H9 (cell line): ENCODE results near the gene ERP27. TPM values are rescaled to one million over a fixed set of nuclear protein-coding genes. Genes with fewer than 3 reads are reported as not detected.

ENCODE experiments used
- DNase-seq: peaks from one replicate; pipeline ENCODE4 v3.0.0-alpha.2; 2017
- H2AFZ ChIP-seq: one replicate; pipeline ENCODE4 v1.6.1; 2013; ENCODE audit warnings: mild to moderate bottlenecking, low read length, control low read depth, moderate library complexity
- H2AK5ac ChIP-seq: 2 replicates; pipeline ENCODE4 v1.6.1; 2013; ENCODE audit warnings: low read length, control low read depth, mixed read lengths; ENCODE audit not compliant: insufficient read length
- H2BK120ac ChIP-seq: one replicate; pipeline ENCODE4 v1.6.1; 2013; ENCODE audit warnings: low read depth, mild to moderate bottlenecking, low read length, control low read depth, inconsistent platforms; ENCODE audit not compliant: poor library complexity, severe bottlenecking
- H2BK12ac ChIP-seq: 2 replicates; pipeline ENCODE4 v1.6.1; 2013; ENCODE audit warnings: low read length, control low read depth, mixed read lengths, low read depth; ENCODE audit not compliant: insufficient read length
- H2BK15ac ChIP-seq: 2 replicates; pipeline ENCODE4 v1.6.1; 2013; ENCODE audit warnings: low read depth, low read length, control low read depth
- H2BK20ac ChIP-seq: one replicate; pipeline ENCODE4 v1.6.1; 2013; ENCODE audit warnings: low read depth, mild to moderate bottlenecking, low read length, control low read depth, inconsistent platforms; ENCODE audit not compliant: poor library complexity, severe bottlenecking
- H2BK5ac ChIP-seq: 2 replicates; pipeline ENCODE4 v1.6.1; 2013; ENCODE audit warnings: low read length, control low read depth, mixed read lengths; ENCODE audit not compliant: insufficient read length
- H3K14ac ChIP-seq: 2 replicates; pipeline ENCODE4 v1.6.1; 2013; ENCODE audit warnings: low read length, control low read depth; ENCODE audit not compliant: insufficient read depth
- H3K18ac ChIP-seq: 2 replicates; pipeline ENCODE4 v1.6.1; 2013; ENCODE audit warnings: low read depth, mild to moderate bottlenecking, mixed read lengths, low read length, control low read depth; ENCODE audit not compliant: insufficient read length
- H3K23ac ChIP-seq: 2 replicates; pipeline ENCODE4 v1.6.1; 2013; ENCODE audit warnings: low read length, control low read depth, mixed read lengths, low read depth; ENCODE audit not compliant: insufficient read length
- H3K23me2 ChIP-seq: 2 replicates; pipeline ENCODE4 v1.6.1; 2013; ENCODE audit warnings: low read depth, mild to moderate bottlenecking, mixed read lengths, low read length, control low read depth; ENCODE audit not compliant: insufficient read length, poor library complexity, severe bottlenecking
- H3K27ac ChIP-seq: 2 replicates; pipeline ENCODE4 v1.5.1; 2013; ENCODE audit warnings: low read length, control low read depth, mixed read lengths, low read depth; ENCODE audit not compliant: insufficient read length
- H3K27me3 ChIP-seq: 2 replicates; pipeline ENCODE4 v1.6.1; 2013; ENCODE audit warnings: low read length, control low read depth, inconsistent platforms; ENCODE audit not compliant: insufficient read depth
- H3K4ac ChIP-seq: 2 replicates; pipeline ENCODE4 v1.6.1; 2013; ENCODE audit warnings: low read depth, mild to moderate bottlenecking, control low read depth, inconsistent platforms, low read length, moderate library complexity
- H3K4me1 ChIP-seq: 2 replicates; pipeline ENCODE4 v1.6.1; 2013; ENCODE audit warnings: low read length, control low read depth, inconsistent platforms; ENCODE audit not compliant: insufficient read depth
- H3K4me2 ChIP-seq: 2 replicates; pipeline ENCODE4 v1.6.1; 2013; ENCODE audit warnings: low read length, control low read depth, mixed read lengths; ENCODE audit not compliant: insufficient read length, insufficient read depth
- H3K56ac ChIP-seq: 2 replicates; pipeline ENCODE4 v1.6.1; 2013; ENCODE audit warnings: low read depth, mild to moderate bottlenecking, mixed read lengths, low read length, control low read depth; ENCODE audit not compliant: insufficient read length
- H3K79me1 ChIP-seq: 2 replicates; pipeline ENCODE4 v1.6.1; 2013; ENCODE audit warnings: low read depth, mild to moderate bottlenecking, moderate library complexity, low read length, control low read depth, inconsistent platforms; ENCODE audit not compliant: insufficient read depth, poor library complexity, severe bottlenecking
- H3K79me2 ChIP-seq: 2 replicates; pipeline ENCODE4 v1.6.1; 2013; ENCODE audit warnings: low read length, control low read depth, inconsistent platforms; ENCODE audit not compliant: insufficient read depth
- H3K9ac ChIP-seq: 2 replicates; pipeline ENCODE4 v1.6.1; 2013; ENCODE audit warnings: low read length, control low read depth, mixed read lengths; ENCODE audit not compliant: insufficient read length; ENCODE audit errors: extremely low read depth
- H3K9me3 ChIP-seq: one replicate; pipeline ENCODE4 v1.6.1; 2013; ENCODE audit warnings: low read depth, low read length, inconsistent platforms; ENCODE audit not compliant: control insufficient read depth
- H3T11ph ChIP-seq: one replicate; pipeline ENCODE4 v1.6.1; 2013; ENCODE audit warnings: mild to moderate bottlenecking, low read length, control low read depth, inconsistent platforms
- H4K20me1 ChIP-seq: one replicate; pipeline ENCODE4 v1.6.1; 2013; ENCODE audit not compliant: control insufficient read depth, insufficient read length, insufficient read depth
- H4K5ac ChIP-seq: 2 replicates; pipeline ENCODE4 v1.6.1; 2013; ENCODE audit warnings: low read depth, mild to moderate bottlenecking, mixed read lengths, low read length, control low read depth; ENCODE audit not compliant: insufficient read length
- H4K8ac ChIP-seq: replicated peaks from 2 replicates; pipeline ENCODE4 v1.6.1; 2013; ENCODE audit warnings: low read length, control low read depth, mixed read lengths, low read depth; ENCODE audit not compliant: insufficient read length
- H4K91ac ChIP-seq: 2 replicates; pipeline ENCODE4 v1.6.1; 2013; ENCODE audit warnings: low read depth, mild to moderate bottlenecking, moderate library complexity, mixed read lengths, low read length, control low read depth; ENCODE audit not compliant: insufficient read length
- H3K27ac Mint-ChIP-seq, 3 experiments: 2 replicates in 2 of 3; 3 replicates in 1 of 3; pipeline ENCODE4 v1.8.0; 2020 to 2021; ENCODE audit warnings: mixed read lengths in 3 of 3, mild to moderate bottlenecking in 1 of 3, moderate library complexity in 1 of 3
- H3K27me3 Mint-ChIP-seq: 2 replicates; pipeline ENCODE4 v1.8.0; 2021; ENCODE audit warnings: low read depth, mild to moderate bottlenecking, moderate library complexity, mixed read lengths
- H3K36me3 Mint-ChIP-seq, 3 experiments: 2 replicates in 2 of 3; 3 replicates in 1 of 3; pipeline ENCODE4 v1.8.0; 2020 to 2021; ENCODE audit warnings: low read depth in 3 of 3, mixed read lengths in 3 of 3; ENCODE audit not compliant: insufficient read depth in 1 of 3
- H3K4me1 Mint-ChIP-seq, 2 experiments: 2 replicates each; pipeline ENCODE4 v1.8.0; 2020; ENCODE audit warnings: mixed read lengths in 2 of 2
- H3K4me3 Mint-ChIP-seq, 2 experiments: 2 replicates in 1 of 2; 3 replicates in 1 of 2; pipeline ENCODE4 v1.8.0; 2020 to 2021; ENCODE audit warnings: mild to moderate bottlenecking in 2 of 2, mixed read lengths in 2 of 2, moderate library complexity in 1 of 2
- H3K9me3 Mint-ChIP-seq, 2 experiments: 2 replicates in 1 of 2; 3 replicates in 1 of 2; pipeline ENCODE4 v1.8.0; 2020; ENCODE audit warnings: mild to moderate bottlenecking in 2 of 2, mixed read lengths in 2 of 2, moderate library complexity in 1 of 2
- WGBS: extraction: QIAGEN DNeasy Blood & Tissue Kit; methylation state at CpG from one replicate; pipeline ENCODE4 v1.1.7; 2013; ENCODE audit warnings: missing lambda C conversion rate, low lambda C conversion rate, mixed read lengths; ENCODE audit not compliant: insufficient read length; ENCODE audit errors: extremely low coverage; 5-methylcytosine and 5-hydroxymethylcytosine counted together
- total RNA-seq: library from RNA; stranded (reverse); gene quantifications from 2 replicates; pipeline ENCODE4 v1.2.1, GENCODE V29; 2021
- TF ChIP-seq, protein P1 (sequence below): fragments of 200-600 bp; sonication (generic); conservative IDR thresholded peaks from 3 replicates; pipeline ENCODE4 v1.8.0; 2021; ENCODE audit warnings: antibody characterized with exemption, mild to moderate bottlenecking

ERP27 gene
- total RNA-seq, 1 experiment from 2014 or later = not detected

DNA sequence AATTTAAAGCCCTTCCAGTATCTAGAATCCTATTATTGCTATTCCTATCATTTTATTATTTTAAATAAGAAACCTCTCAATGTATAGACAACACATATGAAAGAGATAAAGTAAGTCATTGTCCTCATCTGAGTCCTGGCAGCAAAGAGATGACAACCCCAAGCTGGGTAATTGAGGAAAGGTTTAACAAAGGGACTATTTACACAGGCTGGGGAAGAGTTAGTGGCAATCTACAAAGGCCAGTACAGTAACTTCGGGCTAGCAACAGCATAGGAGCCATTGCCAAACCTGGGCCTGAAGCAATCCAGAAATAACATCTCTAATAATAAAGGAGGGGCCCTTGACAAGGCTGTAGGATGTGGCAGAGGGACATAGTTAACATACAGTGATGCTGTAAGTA, 45.7 kb upstream of the ERP27 start:
- Histone ChIP-seq H3K4me1 (no peaks in the 10 kb centered on the region), H3K9me3 (no peaks in the 10 kb centered on the region), H3K9ac (no peak overlapping the region), H3K14ac (no peak overlapping the region), H4K91ac (no peak overlapping the region), H2BK120ac (no peak overlapping the region), H3K56ac (no peak overlapping the region), H3K79me2 (no peaks in the 10 kb centered on the region), H3K23ac (no peak overlapping the region), H3K79me1 (no peaks in the 10 kb centered on the region), H4K8ac (no peak overlapping the region), H3K18ac (no peak overlapping the region), H4K20me1 (no peaks in the 10 kb centered on the region), H2BK5ac (no peak overlapping the region), H3K4me2 (no peak overlapping the region), H3T11ph (no peak overlapping the region), H3K27me3 (no peaks in the 10 kb centered on the region), H4K5ac (no peak overlapping the region), H3K23me2 (no peaks in the 10 kb centered on the region), H2BK12ac (no peak overlapping the region), H2BK15ac (no peak overlapping the region), H2AFZ (no peak overlapping the region), H3K27ac (no peak overlapping the region), H3K4ac (no peak overlapping the region), H2AK5ac (no peak overlapping the region), H2BK20ac (no peak overlapping the region)
- Mint-ChIP-seq H3K9me3 (no peaks in the 10 kb centered on the region; a peak in 1 of 5 replicates), H3K27me3 (no peaks in the 10 kb centered on the region), H3K27ac (no peak overlapping the region), H3K4me1 (no peaks in the 10 kb centered on the region), H3K36me3 (no peaks in the 10 kb centered on the region), H3K4me3 (no peak overlapping the region)
- TF ChIP-seq, protein P1, sequence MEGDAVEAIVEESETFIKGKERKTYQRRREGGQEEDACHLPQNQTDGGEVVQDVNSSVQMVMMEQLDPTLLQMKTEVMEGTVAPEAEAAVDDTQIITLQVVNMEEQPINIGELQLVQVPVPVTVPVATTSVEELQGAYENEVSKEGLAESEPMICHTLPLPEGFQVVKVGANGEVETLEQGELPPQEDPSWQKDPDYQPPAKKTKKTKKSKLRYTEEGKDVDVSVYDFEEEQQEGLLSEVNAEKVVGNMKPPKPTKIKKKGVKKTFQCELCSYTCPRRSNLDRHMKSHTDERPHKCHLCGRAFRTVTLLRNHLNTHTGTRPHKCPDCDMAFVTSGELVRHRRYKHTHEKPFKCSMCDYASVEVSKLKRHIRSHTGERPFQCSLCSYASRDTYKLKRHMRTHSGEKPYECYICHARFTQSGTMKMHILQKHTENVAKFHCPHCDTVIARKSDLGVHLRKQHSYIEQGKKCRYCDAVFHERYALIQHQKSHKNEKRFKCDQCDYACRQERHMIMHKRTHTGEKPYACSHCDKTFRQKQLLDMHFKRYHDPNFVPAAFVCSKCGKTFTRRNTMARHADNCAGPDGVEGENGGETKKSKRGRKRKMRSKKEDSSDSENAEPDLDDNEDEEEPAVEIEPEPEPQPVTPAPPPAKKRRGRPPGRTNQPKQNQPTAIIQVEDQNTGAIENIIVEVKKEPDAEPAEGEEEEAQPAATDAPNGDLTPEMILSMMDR = no peak
- WGBS = no CpG with 5 or more reads among the region's 1 CpG
- no peak for DNase-seq
